ENCODE data around the gene RAP1A. TPM values are rescaled to one million over a fixed set of nuclear protein-coding genes. Genes with fewer than 3 reads are reported as not detected.

Gene RAP1A
- total RNA-seq (2021) (45.4 and 55.2 TPM in 2 replicates), Bru-seq, nascent RNA (percentile 74 among the genes with signal in this experiment), BruChase-seq, experiment 1, labeled RNA remaining after a 2-hour chase (percentile 67 among the genes with signal in this experiment), BruChase-seq, experiment 2, labeled RNA remaining after a 6-hour chase (percentile 64 among the genes with signal in this experiment)
- long read RNA-seq, full-length matches to known transcripts, result 8 of 23 reads
- long read RNA-seq, partial matches to known transcripts, result 3 of 23 reads
- long read RNA-seq, other reads (novel, unspliced or antisense), result 12 of 23 reads

DNA sequence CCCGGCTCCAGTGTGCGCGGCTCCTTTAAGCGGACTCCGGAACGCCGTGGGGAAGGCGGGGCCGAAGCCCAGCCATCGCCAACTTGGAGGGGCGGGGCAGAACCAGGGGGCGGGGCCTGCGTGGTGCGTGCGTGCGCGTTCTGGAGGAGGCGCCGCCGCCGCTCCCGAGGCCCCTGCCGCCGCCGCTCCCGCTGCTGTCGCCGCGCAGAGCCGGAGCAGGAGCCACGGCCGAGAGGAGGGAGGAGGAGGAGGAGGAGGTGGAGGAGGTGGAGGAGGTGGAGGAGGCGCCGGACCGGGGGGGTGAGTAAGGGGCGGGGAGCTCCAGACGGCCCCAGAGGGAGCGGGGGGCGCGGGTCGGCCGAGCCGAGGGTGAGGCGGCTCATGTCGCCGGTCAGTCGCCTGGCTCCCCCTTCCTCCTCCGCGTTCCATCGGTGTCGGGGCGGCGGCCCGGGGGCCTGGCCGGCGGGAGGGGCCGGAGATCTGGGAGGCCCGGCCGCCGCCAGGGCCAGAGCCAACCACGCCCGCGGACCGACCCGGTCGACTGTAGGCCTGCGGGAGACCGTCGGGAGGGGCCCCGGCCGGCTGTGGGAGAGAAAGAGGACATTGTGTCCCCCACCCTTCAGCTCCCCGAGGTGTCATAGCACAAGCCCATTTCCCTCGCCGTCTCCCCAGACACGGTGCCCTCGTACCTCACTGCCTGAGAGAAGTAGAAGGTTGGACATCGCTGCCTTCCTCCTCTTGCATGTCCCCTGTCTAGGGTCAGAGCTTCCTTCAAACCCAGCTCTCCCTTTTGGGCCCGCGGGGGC lies at the start of gene RAP1A:
Gene RAP1A (plus strand): TSS at position 155 of the 806 bp plus-strand sequence. CDS start 71,572 bp downstream, outside the sequence.
- peaks cover 49% of the 10 kb centered on the region for H3K79me2 ChIP-seq (ENCODE audit: low read depth)
- DNase-seq, result peak; percentile 81 to 92
- H3F3A ChIP-seq (ENCODE audit: insufficient read depth, low read depth), result 0 out of 2 replicates have a peak, but pooled peaks cover 8% of the 10 kb centered on the region
- H2AFZ ChIP-seq, result peak within 1 kb of the TSS; percentile 90
- H3K4me1 ChIP-seq (replicated peaks; ENCODE audit: insufficient read depth), result peaks cover 31% of the 10 kb centered on the region
- H3K4me2 ChIP-seq, result peak within 1 kb of the TSS; percentile 94
- H3K27ac ChIP-seq, result peak within 1 kb of the TSS; percentile 19; the same call in 1 of the 2 replicates
- peaks cover 5% of the 10 kb centered on the region; the same call in 1 of the 2 replicates for H4K20me1 ChIP-seq (ENCODE audit: insufficient read depth)
- H3K27me3 ChIP-seq (ENCODE audit: insufficient read depth, low read depth), result no peaks in the 10 kb centered on the region
- BruUV-seq (replicated peaks), result no TSS peak
- no peaks in the 10 kb centered on the region for H3K9me3 ChIP-seq (ENCODE audit: insufficient read depth, low read depth)
- H3K4me3 ChIP-seq, result peak within 1 kb of the TSS; percentile 69
- no peaks in the 10 kb centered on the region for H3K36me3 ChIP-seq (ENCODE audit: low read depth)
- CTCF ChIA-PET, result interaction anchor here (0.6 to 1.8 kb wide), 6 partner anchors 27 to 215 kb away, joined by 3 to 39 read pairs (median 6); no protein-coding TSS in a partner anchor
- no peaks in the 10 kb centered on the region for H3K9me2 ChIP-seq (ENCODE audit: insufficient read depth)
- POLR2A ChIA-PET (ENCODE audit: unreplicated experiment), result interaction anchor here (0.6 to 1.0 kb wide), 5 partner anchors 27 to 111 kb away, joined by 3 to 12 read pairs (median 6); no protein-coding TSS in a partner anchor
- intact Hi-C loops (cut with micrococcal nuclease; ENCODE audit: unreplicated experiment), result loop anchor here (2.0 to 5.0 kb wide), 2 partner anchors 27 to 78 kb away; no protein-coding TSS in a partner anchor
- TF ChIP-seq, protein P1, sequence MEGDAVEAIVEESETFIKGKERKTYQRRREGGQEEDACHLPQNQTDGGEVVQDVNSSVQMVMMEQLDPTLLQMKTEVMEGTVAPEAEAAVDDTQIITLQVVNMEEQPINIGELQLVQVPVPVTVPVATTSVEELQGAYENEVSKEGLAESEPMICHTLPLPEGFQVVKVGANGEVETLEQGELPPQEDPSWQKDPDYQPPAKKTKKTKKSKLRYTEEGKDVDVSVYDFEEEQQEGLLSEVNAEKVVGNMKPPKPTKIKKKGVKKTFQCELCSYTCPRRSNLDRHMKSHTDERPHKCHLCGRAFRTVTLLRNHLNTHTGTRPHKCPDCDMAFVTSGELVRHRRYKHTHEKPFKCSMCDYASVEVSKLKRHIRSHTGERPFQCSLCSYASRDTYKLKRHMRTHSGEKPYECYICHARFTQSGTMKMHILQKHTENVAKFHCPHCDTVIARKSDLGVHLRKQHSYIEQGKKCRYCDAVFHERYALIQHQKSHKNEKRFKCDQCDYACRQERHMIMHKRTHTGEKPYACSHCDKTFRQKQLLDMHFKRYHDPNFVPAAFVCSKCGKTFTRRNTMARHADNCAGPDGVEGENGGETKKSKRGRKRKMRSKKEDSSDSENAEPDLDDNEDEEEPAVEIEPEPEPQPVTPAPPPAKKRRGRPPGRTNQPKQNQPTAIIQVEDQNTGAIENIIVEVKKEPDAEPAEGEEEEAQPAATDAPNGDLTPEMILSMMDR (conservative IDR thresholded peaks at IDR 0.05), result no peak
- TF ChIP-seq EZH2 (IDR thresholded peaks at IDR 0.05; ENCODE audit: low read depth), result no peak

DNA sequence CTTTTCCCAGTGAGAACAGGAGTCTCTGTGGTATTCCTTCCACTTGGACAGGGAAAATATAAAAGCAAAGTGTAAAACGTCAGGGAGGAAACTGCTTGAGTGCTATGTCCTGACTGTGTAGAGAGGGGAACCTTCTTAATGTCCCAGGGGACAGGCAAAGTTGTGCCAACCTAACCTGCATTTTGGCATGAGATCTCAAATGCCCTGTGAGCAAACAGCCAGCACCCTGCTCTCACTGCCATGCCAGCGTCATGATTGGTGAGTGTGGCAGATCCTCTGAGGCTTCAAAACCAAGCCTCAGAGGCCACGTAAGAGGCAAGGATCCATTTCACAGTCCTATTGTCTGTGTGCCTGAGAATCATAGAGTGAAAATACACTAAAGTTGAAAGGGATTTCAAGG lies 49.7 kb upstream of the RAP1A start:
- TF ChIP-seq EZH2 (IDR thresholded peaks at IDR 0.05; ENCODE audit: low read depth), result no peak
- TF ChIP-seq, protein P1 (conservative IDR thresholded peaks at IDR 0.05), result no peak
- CTCF ChIA-PET, result no interaction called here

GRCh38 chr1:111570781-111571181 lies 48.8 kb upstream of the RAP1A start:
- Histone ChIP-seq H3F3A (ENCODE audit: insufficient read depth, low read depth) (no peaks in the 10 kb centered on the region), H3K9me3 (ENCODE audit: insufficient read depth, low read depth) (no peaks in the 10 kb centered on the region), H3K27me3 (ENCODE audit: insufficient read depth, low read depth) (no peaks in the 10 kb centered on the region), H3K36me3 (ENCODE audit: low read depth) (no peaks in the 10 kb centered on the region), H2AFZ (no peak overlapping the region), H3K4me3 (no peak overlapping the region), H3K9me2 (ENCODE audit: insufficient read depth) (no peaks in the 10 kb centered on the region), H3K4me2 (no peak overlapping the region), H3K79me2 (ENCODE audit: low read depth) (no peaks in the 10 kb centered on the region), H3K27ac (no peak overlapping the region), H4K20me1 (ENCODE audit: insufficient read depth) (no peaks in the 10 kb centered on the region), H3K4me1 (replicated peaks; ENCODE audit: insufficient read depth) (no peaks in the 10 kb centered on the region)
- POLR2A ChIA-PET (ENCODE audit: unreplicated experiment), result no interaction called here
- TF ChIP-seq, protein P1 (conservative IDR thresholded peaks at IDR 0.05), result peak; percentile 53
- no peak for TF ChIP-seq EZH2 (IDR thresholded peaks at IDR 0.05; ENCODE audit: low read depth)
- DNase-seq, result no peak
- CTCF ChIA-PET, result no interaction called here
- intact Hi-C loops (cut with micrococcal nuclease; ENCODE audit: unreplicated experiment), result no loop called here
- no TSS peak for BruUV-seq (replicated peaks)

More for the DNA sequence above, 49.7 kb upstream of the RAP1A start:
- Histone ChIP-seq H3K9me3 (ENCODE audit: insufficient read depth, low read depth) (no peaks in the 10 kb centered on the region), H3K79me2 (ENCODE audit: low read depth) (no peaks in the 10 kb centered on the region), H2AFZ (no peak overlapping the region), H3K4me2 (no peak overlapping the region), H3K9me2 (ENCODE audit: insufficient read depth) (no peaks in the 10 kb centered on the region), H3F3A (ENCODE audit: insufficient read depth, low read depth) (no peaks in the 10 kb centered on the region), H3K27me3 (ENCODE audit: insufficient read depth, low read depth) (no peaks in the 10 kb centered on the region), H3K4me3 (no peak overlapping the region), H3K36me3 (ENCODE audit: low read depth) (no peaks in the 10 kb centered on the region), H3K4me1 (replicated peaks; ENCODE audit: insufficient read depth) (no peaks in the 10 kb centered on the region), H3K27ac (no peak overlapping the region), H4K20me1 (ENCODE audit: insufficient read depth) (no peaks in the 10 kb centered on the region)
- intact Hi-C loops (cut with micrococcal nuclease; ENCODE audit: unreplicated experiment), result no loop called here
- BruUV-seq (replicated peaks), result no TSS peak
- POLR2A ChIA-PET (ENCODE audit: unreplicated experiment), result no interaction called here
- no peak for DNase-seq

All from PC-9 (cell line).